AG09309 (cell line): ENCODE results near the gene NNMT.

Experiments used
- DNase-seq: peaks from one replicate; pipeline ENCODE4 v3.0.0-alpha.2; 2010; ENCODE audit warnings: low read depth
- H3K4me3 ChIP-seq: 2 replicates; pipeline ENCODE4 v1.5.1; 2011; ENCODE audit warnings: mild to moderate bottlenecking, low read depth, low read length, moderate library complexity; ENCODE audit not compliant: control insufficient read depth
- CTCF ChIP-seq: IDR thresholded peaks from 2 replicates; pipeline ENCODE4 v1.5.1; 2011; ENCODE audit warnings: mild to moderate bottlenecking, low read depth, low read length, inconsistent platforms; ENCODE audit not compliant: insufficient read depth, control insufficient read depth; ENCODE audit errors: missing control alignments

Gene NNMT

GRCh38 chr11:114348200-114349191 lies 52.3 kb downstream of the NNMT start:
- peak; percentile 51 for DNase-seq
- H3K4me3 ChIP-seq = no peak overlapping the region
- peak; percentile 60 for TF ChIP-seq CTCF

- TF ChIP-seq CTCF = no peak
- DNase-seq = no peak
- H3K4me3 ChIP-seq = no peak overlapping the region
Measured at GRCh38 chr11:114350022-114350421, 53.8 kb downstream of the NNMT start.

- DNase-seq = no peak
- no peak for TF ChIP-seq CTCF
- H3K4me3 ChIP-seq = no peak overlapping the region
Measured at GRCh38 chr11:114353443-114353842, 57.2 kb downstream of the NNMT start.

GRCh38 chr11:114354076-114354475 lies 57.9 kb downstream of the NNMT start:
- TF ChIP-seq CTCF = no peak
- DNase-seq = peak; percentile 44
- H3K4me3 ChIP-seq = no peak overlapping the region

- H3K4me3 ChIP-seq = no peak overlapping the region
- no peak for DNase-seq
- TF ChIP-seq CTCF = no peak
Measured at GRCh38 chr11:114358716-114359115, 62.5 kb downstream of the NNMT start.

- DNase-seq = no peak
- H3K4me3 ChIP-seq = no peak overlapping the region
- TF ChIP-seq CTCF = no peak
Measured at GRCh38 chr11:114359342-114359741, 63.1 kb downstream of the NNMT start.
